NCI-H2081 treated with DMSO at 0.1 percent for 48 hours (cell line): ENCODE measurements around the gene DPF1.

Source experiments
- DNase-seq: peaks from one replicate; lab custom pipeline; 2025; lab: John Stamatoyannopoulos, UW

DPF1 gene

GRCh38 chr19:38163419-38164290 is 60.4 kb downstream of the DPF1 start:
- DNase-seq, result no peak

DNA sequence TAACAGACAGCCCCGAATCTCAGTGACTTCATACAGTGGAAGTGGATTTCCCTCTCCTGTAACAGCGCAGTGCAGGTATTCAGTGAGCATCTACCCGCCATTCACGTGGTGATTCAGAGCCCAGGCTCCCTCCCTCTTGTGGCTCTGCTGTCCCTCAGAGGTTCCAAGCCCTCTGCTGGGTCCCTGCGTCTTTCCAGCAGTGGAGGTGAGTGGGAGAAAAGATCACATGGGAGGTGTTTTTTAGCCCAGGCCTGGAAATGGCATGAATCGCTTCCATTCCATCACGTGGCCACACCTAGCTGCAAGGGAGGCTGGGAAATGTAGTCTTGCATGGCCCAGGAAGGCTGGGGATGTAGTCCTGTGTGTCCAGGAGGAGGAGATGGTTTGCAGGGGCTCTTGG is 61.4 kb downstream of the DPF1 start:
- no peak for DNase-seq

DNA sequence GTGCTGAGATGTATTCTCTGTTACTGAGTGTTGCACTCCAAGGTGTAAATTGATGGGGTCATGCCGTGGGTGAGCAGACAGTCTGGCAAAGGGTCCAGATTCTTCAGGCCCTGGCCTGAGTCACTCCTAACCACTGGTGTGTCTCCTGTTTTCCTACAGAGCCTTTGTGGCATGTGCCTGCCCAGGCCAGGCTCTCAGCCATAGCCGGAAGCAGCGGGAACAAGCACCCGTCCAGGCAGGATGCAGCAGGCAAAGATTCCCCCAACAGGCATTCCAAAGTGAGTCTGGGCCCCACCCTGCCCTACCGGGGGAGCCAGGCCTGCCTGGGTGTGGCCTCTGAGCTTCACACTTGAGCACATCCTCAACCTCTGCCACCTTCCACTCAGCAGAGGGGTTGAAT is 61.9 kb downstream of the DPF1 start:
- DNase-seq, result no peak
